ENCODE measurements around the gene DOCK4.

The DOCK4 gene

DNA sequence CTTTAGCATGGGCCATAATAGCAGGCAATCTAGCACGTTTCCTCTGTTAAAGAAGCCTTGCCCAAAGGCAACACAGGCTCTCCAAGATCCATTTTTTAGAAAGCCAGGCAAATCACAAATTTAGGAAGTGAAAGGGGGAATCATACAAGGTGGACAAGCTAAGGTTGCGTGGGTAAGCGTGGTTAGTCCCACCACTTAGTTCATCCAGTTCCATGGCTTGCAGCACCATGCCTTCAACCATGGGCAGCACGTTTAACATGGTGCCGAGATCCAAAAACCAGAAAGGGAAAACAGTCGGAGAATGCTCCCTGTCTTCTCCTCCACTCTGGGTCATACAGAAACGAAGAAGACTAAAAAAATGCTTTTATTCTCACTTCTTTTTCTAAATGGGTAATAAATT is 409.5 kb downstream of the DOCK4 start:
- no peak for DNase-seq

DNA sequence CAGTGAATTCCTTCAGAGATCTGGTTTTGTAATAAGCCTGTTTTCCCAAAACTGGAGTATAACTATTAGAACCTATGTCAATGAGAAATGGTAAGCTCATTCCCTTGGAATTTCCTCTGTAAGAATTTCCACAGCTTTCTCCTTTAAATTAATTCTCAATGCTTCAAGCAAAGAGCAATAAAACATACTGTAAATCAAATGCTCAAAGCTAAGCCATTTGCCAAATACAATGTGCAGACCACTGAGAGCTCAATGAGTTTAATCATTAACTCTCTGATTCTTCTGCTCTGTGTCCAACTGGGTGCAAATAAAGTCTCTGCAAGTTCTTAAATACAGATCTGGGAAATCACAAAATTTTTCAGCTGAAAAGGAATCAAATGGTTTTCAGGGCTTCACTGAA is 416.3 kb downstream of the DOCK4 start:
- DNase-seq, result no peak

- no peak for DNase-seq
These were observed 417.2 kb downstream of the DOCK4 start for GRCh38 chr7:111789048-111789320.

DNA sequence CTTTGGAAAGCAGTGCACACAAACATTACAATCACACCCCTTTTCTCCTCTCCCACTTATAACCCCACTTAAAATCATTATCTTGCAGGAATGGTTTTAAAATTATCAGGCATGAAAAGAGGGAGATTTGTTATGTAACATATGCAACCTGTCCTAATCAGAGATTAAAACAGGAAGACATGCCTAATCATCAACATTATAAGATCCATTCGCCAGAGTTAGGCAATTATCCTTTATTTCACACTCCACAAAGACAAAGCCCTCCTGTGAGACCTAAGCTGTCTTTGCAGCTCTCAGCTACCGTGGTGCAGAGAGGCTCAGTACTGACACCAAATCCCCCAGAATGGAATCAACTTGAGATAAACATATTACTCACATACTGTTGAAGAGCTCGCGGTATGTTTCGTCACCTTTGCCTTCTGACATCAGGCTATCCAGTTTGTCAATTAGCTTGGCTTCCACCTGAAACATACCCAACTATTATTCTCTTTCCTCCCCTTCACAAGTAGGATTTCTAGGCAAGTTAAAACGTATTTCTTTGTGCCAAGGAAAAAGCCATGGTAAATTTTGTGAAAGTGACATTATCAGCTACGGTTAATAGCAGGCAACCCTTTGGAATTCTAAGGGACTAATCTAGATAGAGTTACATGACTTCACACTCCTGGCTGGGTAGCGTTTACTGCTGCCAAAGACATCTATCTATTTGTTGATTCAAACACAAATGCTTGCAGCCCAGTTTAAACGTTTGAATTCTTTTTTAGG is 417.7 kb downstream of the DOCK4 start:
- DNase-seq, result no peak

DNA sequence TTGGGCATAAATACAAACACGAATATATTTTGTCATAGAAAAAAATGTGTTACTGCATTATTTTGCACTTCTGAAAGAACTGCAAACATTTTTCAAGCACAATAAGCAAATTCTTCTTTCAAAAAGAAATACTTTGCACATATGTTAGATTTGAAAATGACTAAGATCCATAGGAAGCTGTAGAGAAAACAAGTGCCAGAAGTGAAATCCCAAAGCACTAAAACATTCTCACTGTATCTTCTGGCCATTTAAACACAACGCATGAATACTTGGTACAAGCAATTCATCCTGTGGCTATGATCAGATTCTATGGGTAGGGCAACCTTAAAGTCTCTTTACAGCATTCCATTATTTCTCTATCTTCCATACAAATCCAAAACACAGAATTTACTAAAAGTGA is 418.5 kb downstream of the DOCK4 start:
- DNase-seq, result no peak

DNA sequence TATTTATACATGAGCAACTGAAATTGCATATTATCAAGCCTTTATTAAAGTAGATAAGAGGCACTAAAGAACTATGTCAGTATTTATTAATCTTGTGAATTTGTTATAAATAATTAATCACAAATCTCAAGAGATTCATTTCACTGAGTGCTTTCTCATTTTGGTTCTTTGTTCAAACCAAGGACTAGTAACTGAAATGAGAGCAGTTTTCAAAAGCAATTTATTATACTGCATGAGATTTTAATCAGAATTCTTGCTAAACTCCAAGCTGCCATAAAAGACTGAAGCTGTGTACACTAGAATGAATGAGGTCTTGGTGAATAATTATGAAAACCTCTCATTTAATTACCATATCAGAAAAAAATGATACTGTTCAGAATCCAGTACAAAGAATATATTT is 419.1 kb downstream of the DOCK4 start:
- no peak for DNase-seq

GRCh38 chr7:111785076-111785475 is 421.1 kb downstream of the DOCK4 start:
- no peak for DNase-seq

GRCh38 chr7:111784296-111784695 is 421.9 kb downstream of the DOCK4 start:
- DNase-seq, result no peak

DNA sequence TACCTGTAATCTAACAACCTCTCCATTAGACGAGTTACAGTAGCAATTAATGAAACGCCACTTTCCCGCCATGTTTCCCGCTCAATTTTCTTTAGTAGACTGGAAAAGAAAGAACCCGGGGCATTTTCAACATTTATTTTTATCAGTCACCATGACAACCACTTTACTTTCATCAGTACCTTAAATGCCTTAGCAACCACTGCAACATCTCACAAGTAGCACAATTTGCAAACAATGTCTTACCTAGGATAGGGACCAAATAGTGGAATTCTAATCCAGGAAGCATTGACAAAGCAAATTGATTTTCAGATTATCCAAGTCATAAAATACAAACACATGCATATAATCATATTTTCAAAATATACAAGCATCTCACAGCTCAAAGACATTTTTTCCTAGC is 422.3 kb downstream of the DOCK4 start:
- DNase-seq, result no peak

GRCh38 chr7:111780527-111780926 is 425.7 kb downstream of the DOCK4 start:
- DNase-seq, result no peak

- no peak for DNase-seq
These were observed 431.0 kb downstream of the DOCK4 start for GRCh38 chr7:111775206-111775605.

DNA sequence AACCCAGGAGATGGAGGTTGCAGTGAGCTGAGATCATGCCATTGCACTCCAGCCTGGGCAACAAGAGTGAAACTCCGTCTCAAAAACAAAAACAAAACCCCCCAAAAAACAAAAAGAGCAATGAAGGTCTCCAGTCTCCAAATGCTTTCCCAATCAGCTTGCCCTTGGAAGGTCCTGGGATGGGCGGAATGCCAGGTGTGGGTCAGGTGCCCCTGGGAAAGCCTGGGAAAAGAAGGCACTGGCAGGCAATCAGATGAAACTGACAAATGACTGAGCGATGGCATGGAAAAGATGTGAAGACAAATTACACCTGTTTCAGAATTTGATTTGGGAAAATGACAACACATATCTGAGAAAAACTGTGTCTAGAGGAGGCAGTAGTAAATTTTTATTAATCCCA is 433.5 kb downstream of the DOCK4 start:
- no peak for DNase-seq

GRCh38 chr7:111771638-111772037 is 434.6 kb downstream of the DOCK4 start:
- no peak for DNase-seq

DNA sequence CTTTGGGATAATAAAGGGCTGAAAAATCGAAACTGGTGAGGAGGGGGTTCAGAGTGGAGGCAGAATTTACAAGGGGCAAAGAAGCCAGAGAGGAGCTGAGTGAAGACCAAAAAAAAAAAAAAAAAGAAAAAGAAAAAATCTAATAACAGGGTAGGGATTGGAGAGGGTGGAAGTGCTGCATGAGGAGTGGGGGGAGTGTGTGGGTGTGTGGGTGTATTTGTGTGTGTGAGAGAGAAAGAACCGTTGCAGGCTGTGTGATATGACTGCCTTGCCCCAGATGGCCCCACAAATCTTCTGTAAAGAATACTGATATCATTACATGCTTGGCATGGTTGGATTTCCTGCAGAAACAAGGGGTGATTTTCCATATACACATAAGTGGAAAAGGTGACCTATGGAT is 436.1 kb downstream of the DOCK4 start:
- no peak for DNase-seq

- DNase-seq, result no peak
These were observed 440.2 kb downstream of the DOCK4 start for GRCh38 chr7:111765751-111766643.

- DNase-seq, result peak in 1 of 2 experiments; percentile 35
These were observed 442.9 kb downstream of the DOCK4 start for GRCh38 chr7:111763221-111763801.

GRCh38 chr7:111762799-111763198 is 443.4 kb downstream of the DOCK4 start:
- DNase-seq, result no peak

GRCh38 chr7:111762211-111762610 is 444.0 kb downstream of the DOCK4 start:
- DNase-seq, result no peak

DNA sequence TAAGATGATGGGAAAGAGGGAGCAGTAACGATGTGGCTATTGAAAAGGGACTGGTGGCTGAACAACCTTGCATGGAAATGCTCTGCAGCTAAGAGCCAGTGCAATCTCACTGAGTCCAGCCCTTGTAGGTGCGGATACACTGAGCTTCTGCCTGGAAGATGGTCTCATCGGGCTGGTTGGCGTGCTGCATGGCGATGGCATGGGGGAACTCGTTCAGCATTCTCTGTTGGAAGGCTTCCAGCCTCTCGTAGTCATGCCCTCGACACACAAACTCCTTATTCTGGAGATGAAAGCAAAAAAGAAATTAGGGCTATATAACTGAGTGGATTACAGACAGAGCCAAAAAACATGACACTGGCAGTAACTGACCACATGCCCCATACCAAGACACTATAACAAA is 446.2 kb downstream of the DOCK4 start:
- no peak for DNase-seq

DNA sequence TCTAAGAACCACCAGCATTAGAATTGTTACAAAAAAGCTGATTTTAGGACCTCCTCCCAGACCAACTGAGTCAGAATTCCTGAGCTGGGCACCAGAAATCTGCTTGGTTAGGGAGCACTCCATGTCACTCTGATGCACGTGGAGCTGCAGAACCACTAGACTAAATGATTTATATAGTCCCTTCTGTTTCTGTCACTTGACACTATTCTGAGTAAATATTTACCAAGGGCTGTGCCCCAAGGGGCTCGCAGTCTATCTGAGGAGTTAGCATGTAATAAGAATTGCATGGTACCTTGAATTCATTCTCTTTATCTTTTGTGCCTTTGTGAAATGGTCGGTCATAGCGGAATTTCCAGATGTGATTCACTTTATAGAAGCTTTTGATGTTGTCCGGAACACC is 447.9 kb downstream of the DOCK4 start:
- DNase-seq, result no peak

- DNase-seq, result no peak
These were observed 449.5 kb downstream of the DOCK4 start for GRCh38 chr7:111756687-111757178.

DNA sequence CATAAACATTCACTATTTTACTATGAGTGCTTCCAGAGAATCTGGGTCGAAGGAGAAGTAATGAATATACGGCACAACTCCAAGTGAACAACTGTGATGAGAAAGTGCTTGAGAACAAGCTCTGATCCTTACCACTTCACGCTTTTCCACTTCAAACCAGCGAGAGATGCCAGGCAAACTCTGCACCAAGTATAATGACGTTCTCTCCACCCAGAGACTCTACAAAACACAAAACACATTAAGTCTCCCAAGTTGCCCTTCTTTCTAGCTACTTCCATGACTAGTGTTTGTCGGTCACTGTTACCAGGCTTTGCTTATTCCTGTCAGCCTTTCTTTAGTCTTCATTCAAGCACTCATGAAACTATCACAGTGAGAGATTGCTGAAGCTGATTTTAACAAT is 450.8 kb downstream of the DOCK4 start:
- DNase-seq, result no peak

- DNase-seq, result no peak
These were observed 452.2 kb downstream of the DOCK4 start for GRCh38 chr7:111753968-111754367.

GRCh38 chr7:111752022-111752582 is 454.1 kb downstream of the DOCK4 start:
- peak; percentile 16 to 27 for DNase-seq
